GM21723 (cell line): ENCODE results near the gene CERS1.
A peak's percentile ranks its signal among the peaks of the same experiment; 100 is the strongest.
"Not testable (repeated sequence)": the region's sequence is repeated elsewhere in the genome, so short reads cannot be mapped to it uniquely, and the experiment has no call there.

Experiments
- ATAC-seq: cut with Tn5 transposase; IDR thresholded peaks from one replicate; pipeline ENCODE4 v1.9.1; 2021; ENCODE audit warnings: mild to moderate bottlenecking, moderate library complexity; ENCODE audit not compliant: unreplicated experiment

Gene CERS1

GRCh38 chr19:18919900-18920214 lies 23.9 kb upstream of the CERS1 start:
- ATAC-seq, result no peak

GRCh38 chr19:18919086-18919899 lies 23.3 kb upstream of the CERS1 start, which contains the start of the genes COPE and DDX49:
COPE (minus strand) TSS chr19:18919387; CDS start chr19:18919348, 39 bp downstream.
DDX49 (plus strand) TSS chr19:18919715; CDS start chr19:18919742, 27 bp downstream.
- ATAC-seq, result peak; percentile 89

- not testable (repeated sequence) for ATAC-seq
These were observed 21.6 kb upstream of the CERS1 start for GRCh38 chr19:18917593-18917992.

- ATAC-seq, result no peak
These were observed 19.7 kb upstream of the CERS1 start for GRCh38 chr19:18915639-18916038.

- ATAC-seq, result no peak
These were observed 17.5 kb upstream of the CERS1 start for GRCh38 chr19:18913466-18913865.

- no peak for ATAC-seq
These were observed 17.0 kb upstream of the CERS1 start for GRCh38 chr19:18912933-18913332.

- ATAC-seq, result no peak
These were observed 15.0 kb upstream of the CERS1 start for GRCh38 chr19:18910801-18911436.

- ATAC-seq, result no peak
These were observed 14.1 kb upstream of the CERS1 start for GRCh38 chr19:18910010-18910409.

- ATAC-seq, result no peak
These were observed 13.1 kb upstream of the CERS1 start for GRCh38 chr19:18908917-18909619.

- no peak for ATAC-seq
These were observed 10.9 kb upstream of the CERS1 start for GRCh38 chr19:18906605-18907519.

GRCh38 chr19:18905513-18906236 lies 9.7 kb upstream of the CERS1 start:
- ATAC-seq, result no peak

GRCh38 chr19:18905058-18905456 lies 9.1 kb upstream of the CERS1 start:
- no peak for ATAC-seq

- ATAC-seq, result no peak
These were observed 8.5 kb upstream of the CERS1 start for GRCh38 chr19:18904334-18905057.

GRCh38 chr19:18903156-18904037 lies 7.4 kb upstream of the CERS1 start:
- no peak for ATAC-seq

GRCh38 chr19:18902519-18902918 lies 6.6 kb upstream of the CERS1 start:
- ATAC-seq, result not testable (repeated sequence)

- ATAC-seq, result no peak
These were observed 5.5 kb upstream of the CERS1 start for GRCh38 chr19:18901491-18901890.

- no peak for ATAC-seq
These were observed 4.9 kb upstream of the CERS1 start for GRCh38 chr19:18900700-18901481.
